Left lung (tissue), 10 donors: ENCODE results near the gene RSRC1. TPM values are rescaled to one million over a fixed set of nuclear protein-coding genes. Genes with fewer than 3 reads are reported as not detected.

Source experiments
- ATAC-seq: fragments of 200-7000 bp; cut with Tn5 transposase; one replicate; pipeline ENCODE4 v1.9.1; 2020; ENCODE audit warnings: moderate library complexity
- DNase-seq, 4 donors: peaks; one replicate each; pipeline ENCODE4 v3.0.0-alpha.2; 2013 to 2020
- H3K27ac ChIP-seq, 2 donors: fragments of 200-600 bp; sonication (generic) in 1 of 2; one replicate each; pipeline versions ENCODE4 v1.5.0 to v1.8.0; 2020 to 2021
- H3K27me3 ChIP-seq, 2 donors: fragments of 200-600 bp; sonication (generic) in 1 of 2; one replicate each; pipeline versions ENCODE4 v1.5.0 to v1.8.0; 2020 to 2021
- H3K36me3 ChIP-seq, 2 donors: fragments of 200-600 bp; sonication (generic) in 1 of 2; one replicate each; pipeline versions ENCODE4 v1.5.0 to v1.8.0; 2020 to 2021
- H3K4me1 ChIP-seq, 2 donors: fragments of 200-600 bp; one replicate each; pipeline ENCODE4 v1.8.0; 2021
- H3K4me3 ChIP-seq, 2 donors: fragments of 200-600 bp; sonication (generic) in 1 of 2; one replicate each; pipeline versions ENCODE4 v1.5.0 to v1.8.0; 2020 to 2021; ENCODE audit warnings: mild to moderate bottlenecking in 1 of 2
- H3K9me3 ChIP-seq, 2 donors: fragments of 200-600 bp; sonication (generic) in 1 of 2; one replicate each; pipeline versions ENCODE4 v1.5.0 to v1.8.0; 2020 to 2021
- intact Hi-C, 2 donors: fragments of 100-400 bp; cut with DNase I; formaldehyde crosslinking; loops; one replicate each; pipeline versions ENCODE4 v1.11.2 to v1.14.2; 2022
- polyA plus RNA-seq, 6 donors: library from polyadenylated mRNA; unstranded; fragments of 120-200 nt; gene quantifications; one replicate each; pipeline ENCODE4 v1.2.1, GENCODE V29; 2013; ENCODE audit not compliant: insufficient read length in 6 of 6
- total RNA-seq, 2 donors: library from RNA; stranded (reverse); fragmentation: NEBNext Ultra II Directional; extraction: Animal tissue kit (Norgen Biotek cat#: 25700); gene quantifications; one replicate each; pipeline ENCODE4 v1.2.1, GENCODE V29; 2021
- TF ChIP-seq, protein P1 (sequence below), 2 donors: fragments of 200-600 bp; sonication (generic) in 1 of 2; IDR thresholded peaks; one replicate each; pipeline versions ENCODE4 v1.5.0 to v1.8.0; 2021; ENCODE audit warnings: antibody characterized with exemption in 2 of 2
- donor health status: DM: no; HTN: yes; CAD: no.
- donor health status: DM: no; HTN: no; CAD: no.

The RSRC1 gene
- total and polyA plus RNA-seq, 8 donors: 23.7 to 30.7 (median 27.6) TPM

DNA sequence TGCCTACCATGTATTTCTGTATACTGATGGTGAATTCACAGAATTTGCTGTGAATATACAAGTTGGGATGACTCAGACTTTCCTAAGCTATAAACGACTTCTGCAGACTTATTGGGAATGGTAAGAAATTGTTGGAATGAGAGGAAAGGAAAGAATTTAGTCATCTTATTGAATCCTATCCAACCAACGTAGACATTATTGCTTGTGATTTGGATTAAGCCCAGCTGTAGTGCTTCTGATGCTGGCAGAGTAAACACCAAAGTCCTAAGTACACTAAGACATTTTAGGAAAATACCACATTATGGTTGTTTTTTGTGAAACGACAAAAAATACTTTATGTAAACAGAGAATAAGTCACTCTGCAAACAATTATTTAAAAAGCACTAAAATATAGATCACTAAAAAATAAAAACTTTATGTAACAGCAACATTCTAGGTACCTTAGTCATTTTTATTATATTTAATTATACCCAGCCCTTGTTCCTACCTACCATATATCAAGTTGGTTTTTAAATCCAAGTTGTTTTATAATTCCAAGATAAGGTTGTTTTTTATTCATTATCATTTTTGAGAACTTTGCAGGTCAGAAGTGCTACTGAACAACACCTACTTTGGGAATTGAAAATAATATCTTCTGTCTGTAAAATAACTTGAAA is 361.9 kb downstream of the RSRC1 start:
- ATAC-seq: peak; percentile 37
- TF ChIP-seq, protein P1, sequence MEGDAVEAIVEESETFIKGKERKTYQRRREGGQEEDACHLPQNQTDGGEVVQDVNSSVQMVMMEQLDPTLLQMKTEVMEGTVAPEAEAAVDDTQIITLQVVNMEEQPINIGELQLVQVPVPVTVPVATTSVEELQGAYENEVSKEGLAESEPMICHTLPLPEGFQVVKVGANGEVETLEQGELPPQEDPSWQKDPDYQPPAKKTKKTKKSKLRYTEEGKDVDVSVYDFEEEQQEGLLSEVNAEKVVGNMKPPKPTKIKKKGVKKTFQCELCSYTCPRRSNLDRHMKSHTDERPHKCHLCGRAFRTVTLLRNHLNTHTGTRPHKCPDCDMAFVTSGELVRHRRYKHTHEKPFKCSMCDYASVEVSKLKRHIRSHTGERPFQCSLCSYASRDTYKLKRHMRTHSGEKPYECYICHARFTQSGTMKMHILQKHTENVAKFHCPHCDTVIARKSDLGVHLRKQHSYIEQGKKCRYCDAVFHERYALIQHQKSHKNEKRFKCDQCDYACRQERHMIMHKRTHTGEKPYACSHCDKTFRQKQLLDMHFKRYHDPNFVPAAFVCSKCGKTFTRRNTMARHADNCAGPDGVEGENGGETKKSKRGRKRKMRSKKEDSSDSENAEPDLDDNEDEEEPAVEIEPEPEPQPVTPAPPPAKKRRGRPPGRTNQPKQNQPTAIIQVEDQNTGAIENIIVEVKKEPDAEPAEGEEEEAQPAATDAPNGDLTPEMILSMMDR (IDR thresholded peaks at IDR 0.05): no peak
- Histone ChIP-seq H3K9me3 (peaks cover 0 to 2% of the 10 kb centered on the region in 2 donors), H3K4me1 (no peaks in the 10 kb centered on the region), H3K27me3 (no peaks in the 10 kb centered on the region), H3K4me3 (no peak overlapping the region), H3K27ac (no peak overlapping the region), H3K36me3 (no peaks in the 10 kb centered on the region)
- DNase-seq: peak in 2 of 4 donors; percentile 36 to 53
- intact Hi-C loops: no loop called here

DNA sequence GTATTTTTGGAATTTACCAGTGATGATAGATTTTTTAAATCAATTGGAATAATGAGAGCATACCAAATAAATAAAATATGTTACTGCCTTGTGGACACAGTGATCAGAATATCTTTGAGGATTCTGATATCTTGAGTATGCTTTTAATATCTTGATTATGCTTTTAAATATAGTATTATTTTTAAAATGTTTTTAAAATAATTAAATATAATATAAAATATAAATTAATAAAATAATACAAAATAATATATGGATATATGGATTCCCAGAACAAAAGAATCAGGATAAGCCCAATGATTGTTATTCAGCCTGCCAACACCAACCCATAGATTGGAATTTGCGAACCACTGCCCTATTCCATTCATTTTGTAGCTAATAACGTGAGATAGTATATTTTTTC is 369.2 kb downstream of the RSRC1 start:
- TF ChIP-seq, protein P1 (IDR thresholded peaks at IDR 0.05): no peak
- Histone ChIP-seq H3K9me3 (no peaks in the 10 kb centered on the region), H3K27me3 (no peaks in the 10 kb centered on the region), H3K27ac (no peak overlapping the region), H3K4me1 (no peaks in the 10 kb centered on the region), H3K4me3 (no peak overlapping the region), H3K36me3 (no peaks in the 10 kb centered on the region)
- intact Hi-C loops: no loop called here
- no peak for ATAC-seq
- DNase-seq: no peak

DNA sequence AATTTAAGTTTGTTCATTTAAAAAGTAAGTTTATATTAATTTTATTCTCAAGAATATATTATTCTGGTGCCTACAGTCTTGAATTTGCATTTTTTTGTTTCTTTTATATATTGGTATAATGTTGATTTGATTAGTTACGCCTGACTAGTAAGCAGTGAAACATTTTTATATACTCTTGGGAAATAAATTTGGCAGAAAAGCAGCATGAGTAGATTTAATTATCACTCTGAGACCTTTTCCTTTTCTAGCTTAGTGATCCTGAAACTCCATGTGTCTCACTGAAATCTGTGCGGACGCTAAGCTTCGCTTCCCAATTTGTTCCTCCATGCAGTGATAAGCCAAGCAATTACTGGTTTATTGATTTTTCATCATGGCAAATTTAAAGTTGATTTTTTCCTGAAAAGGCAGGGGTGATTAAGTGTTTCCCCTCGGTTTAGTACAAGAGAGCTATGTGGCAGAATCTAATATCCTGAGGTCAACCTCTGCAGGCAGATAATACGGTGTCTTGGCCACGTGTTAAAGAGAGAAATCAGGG is 373.9 kb downstream of the RSRC1 start:
- H3K36me3 ChIP-seq: no peaks in the 10 kb centered on the region
- TF ChIP-seq, protein P1 (IDR thresholded peaks at IDR 0.05): no peak
- DNase-seq (no peak), ATAC-seq (no peak)
- H3K4me3 ChIP-seq: no peak overlapping the region
- H3K27me3 ChIP-seq: no peaks in the 10 kb centered on the region
- H3K9me3 ChIP-seq: no peaks in the 10 kb centered on the region
- H3K4me1 ChIP-seq: no peaks in the 10 kb centered on the region
- intact Hi-C loops: no loop called here
- H3K27ac ChIP-seq: no peak overlapping the region

DNA sequence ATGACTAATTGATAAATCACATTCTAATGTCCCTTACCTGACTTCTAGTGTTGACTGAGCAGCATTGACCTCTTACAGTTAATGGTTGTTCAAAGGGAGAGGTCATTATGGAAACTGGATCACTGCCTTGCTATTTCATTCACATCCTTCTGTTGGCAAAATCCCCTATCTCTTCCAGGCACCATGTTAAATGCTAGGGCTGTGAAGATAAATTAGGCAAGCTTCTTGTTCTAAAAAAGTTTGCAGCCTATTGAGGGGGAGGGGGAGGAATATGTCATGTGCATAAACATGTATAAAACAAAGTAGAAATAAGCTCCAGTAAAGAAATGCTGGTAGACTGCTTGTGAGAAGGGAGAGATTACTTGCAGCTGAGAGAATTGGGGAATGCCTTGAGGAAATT is 376.3 kb downstream of the RSRC1 start:
- intact Hi-C loops: no loop called here
- no peaks in the 10 kb centered on the region for H3K9me3 ChIP-seq
- H3K36me3 ChIP-seq: no peaks in the 10 kb centered on the region
- H3K27me3 ChIP-seq: no peaks in the 10 kb centered on the region
- no peak overlapping the region for H3K4me3 ChIP-seq
- no peak for DNase-seq
- H3K27ac ChIP-seq: no peak overlapping the region
- TF ChIP-seq, protein P1 (IDR thresholded peaks at IDR 0.05): no peak
- ATAC-seq: no peak
- no peaks in the 10 kb centered on the region for H3K4me1 ChIP-seq

DNA sequence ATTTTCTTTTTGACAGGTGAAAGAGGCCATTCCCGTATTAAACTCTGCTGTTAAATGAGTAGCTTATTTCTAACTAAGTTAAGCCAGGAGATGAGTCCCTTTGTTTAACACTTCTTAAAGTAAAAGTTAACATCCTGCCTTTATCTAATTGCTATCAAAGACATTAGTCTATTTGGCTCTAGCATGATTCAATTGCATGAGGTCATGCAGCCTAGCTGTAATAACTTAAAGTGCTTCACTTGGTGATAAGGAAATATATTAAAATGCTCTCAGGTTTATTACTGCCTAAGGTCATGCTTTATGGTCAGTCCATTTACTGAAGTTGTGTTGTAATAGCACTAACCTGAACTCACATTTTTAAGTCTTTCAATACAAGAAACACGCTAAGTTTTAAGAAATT is 378.8 kb downstream of the RSRC1 start:
- DNase-seq (no peak), ATAC-seq (no peak)
- intact Hi-C loops: no loop called here
- no peak overlapping the region for H3K4me3 ChIP-seq
- H3K27ac ChIP-seq: no peak overlapping the region
- no peaks in the 10 kb centered on the region for H3K27me3 ChIP-seq
- no peaks in the 10 kb centered on the region for H3K36me3 ChIP-seq
- TF ChIP-seq, protein P1 (IDR thresholded peaks at IDR 0.05): no peak
- no peaks in the 10 kb centered on the region for H3K4me1 ChIP-seq
- no peaks in the 10 kb centered on the region for H3K9me3 ChIP-seq
